ENCODE measurements around the gene AAK1.

DNA sequence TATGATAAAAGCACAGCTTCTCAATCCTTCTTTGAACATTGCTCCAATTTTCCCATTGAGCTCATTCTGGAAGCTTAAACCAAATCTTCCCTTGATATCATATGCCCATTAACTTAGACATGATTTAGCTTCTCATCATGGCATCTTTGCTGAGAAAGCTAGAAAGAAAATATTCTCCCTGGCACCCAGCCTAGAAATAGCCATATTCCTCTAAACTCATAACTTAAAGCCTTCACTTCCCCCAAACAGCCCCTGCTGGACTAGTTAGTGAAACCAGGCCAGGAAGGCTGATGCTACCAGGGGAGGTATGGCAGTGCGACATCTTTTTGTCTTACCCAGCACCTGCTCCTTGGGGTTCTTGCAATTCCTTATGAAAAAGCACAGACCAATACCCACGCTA lies 4.3 kb downstream of the AAK1 start:
- TF ChIP-seq, protein P1, sequence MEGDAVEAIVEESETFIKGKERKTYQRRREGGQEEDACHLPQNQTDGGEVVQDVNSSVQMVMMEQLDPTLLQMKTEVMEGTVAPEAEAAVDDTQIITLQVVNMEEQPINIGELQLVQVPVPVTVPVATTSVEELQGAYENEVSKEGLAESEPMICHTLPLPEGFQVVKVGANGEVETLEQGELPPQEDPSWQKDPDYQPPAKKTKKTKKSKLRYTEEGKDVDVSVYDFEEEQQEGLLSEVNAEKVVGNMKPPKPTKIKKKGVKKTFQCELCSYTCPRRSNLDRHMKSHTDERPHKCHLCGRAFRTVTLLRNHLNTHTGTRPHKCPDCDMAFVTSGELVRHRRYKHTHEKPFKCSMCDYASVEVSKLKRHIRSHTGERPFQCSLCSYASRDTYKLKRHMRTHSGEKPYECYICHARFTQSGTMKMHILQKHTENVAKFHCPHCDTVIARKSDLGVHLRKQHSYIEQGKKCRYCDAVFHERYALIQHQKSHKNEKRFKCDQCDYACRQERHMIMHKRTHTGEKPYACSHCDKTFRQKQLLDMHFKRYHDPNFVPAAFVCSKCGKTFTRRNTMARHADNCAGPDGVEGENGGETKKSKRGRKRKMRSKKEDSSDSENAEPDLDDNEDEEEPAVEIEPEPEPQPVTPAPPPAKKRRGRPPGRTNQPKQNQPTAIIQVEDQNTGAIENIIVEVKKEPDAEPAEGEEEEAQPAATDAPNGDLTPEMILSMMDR (IDR thresholded peaks at IDR 0.05) = no peak
- no peak for TF ChIP-seq EZH2 (IDR thresholded peaks at IDR 0.05)
- TF ChIP-seq EZH2phosphoT487 (IDR thresholded peaks at IDR 0.05) = no peak

Data from neural progenitor cell (in vitro differentiated cells).